Muscle of leg (tissue), 11 donors: ENCODE measurements around the gene IL22RA2. TPM values are rescaled to one million over a fixed set of nuclear protein-coding genes. Genes with fewer than 3 reads are reported as not detected.

Source experiments
- DNase-seq: peaks from one replicate; pipeline ENCODE4 v3.0.0; 2013
- H3K27ac ChIP-seq: one replicate; pipeline ENCODE4 v1.5.1; 2013; ENCODE audit warnings: mild to moderate bottlenecking, low read length, control low read depth
- H3K27me3 ChIP-seq: one replicate; pipeline ENCODE4 v1.6.1; 2013; ENCODE audit warnings: low read length; ENCODE audit not compliant: control insufficient read depth, insufficient read depth
- H3K36me3 ChIP-seq: one replicate; pipeline ENCODE4 v1.6.1; 2013; ENCODE audit warnings: low read length; ENCODE audit not compliant: control insufficient read depth, insufficient read depth
- H3K4me1 ChIP-seq: one replicate; pipeline ENCODE4 v1.6.1; 2013; ENCODE audit warnings: low read length; ENCODE audit not compliant: control insufficient read depth, insufficient read depth
- H3K4me3 ChIP-seq: one replicate; pipeline ENCODE4 v1.5.1; 2013; ENCODE audit warnings: low read length, control low read depth
- H3K9me3 ChIP-seq: replicated peaks from 2 replicates; pipeline ENCODE4 v1.6.1; 2013; ENCODE audit warnings: low read depth, low read length; ENCODE audit not compliant: control insufficient read depth
- WGBS: methylation state at CpG from one replicate; pipeline ENCODE4 v1.1.5; 2013; ENCODE audit warnings: missing lambda C conversion rate; ENCODE audit not compliant: insufficient coverage; 5-methylcytosine and 5-hydroxymethylcytosine counted together
- polyA plus RNA-seq, 8 donors: library from polyadenylated mRNA; unstranded; fragments of 120-200 nt; gene quantifications; one replicate each; pipeline versions ENCODE4 v1.2.1 to v1.2.3, GENCODE V29; 2013; ENCODE audit warnings: inconsistent platforms in 1 of 8, low replicate concordance in 1 of 8; ENCODE audit not compliant: insufficient read length in 8 of 8, insufficient read depth in 1 of 8
- total RNA-seq: library from RNA; stranded (reverse); fragments of 120-200 nt; gene quantifications from one replicate; pipeline ENCODE4 v1.2.4, GENCODE V29; 2013

IL22RA2 gene
- total and polyA plus RNA-seq, 9 donors, result 0.23 TPM; not detected in 8

DNA sequence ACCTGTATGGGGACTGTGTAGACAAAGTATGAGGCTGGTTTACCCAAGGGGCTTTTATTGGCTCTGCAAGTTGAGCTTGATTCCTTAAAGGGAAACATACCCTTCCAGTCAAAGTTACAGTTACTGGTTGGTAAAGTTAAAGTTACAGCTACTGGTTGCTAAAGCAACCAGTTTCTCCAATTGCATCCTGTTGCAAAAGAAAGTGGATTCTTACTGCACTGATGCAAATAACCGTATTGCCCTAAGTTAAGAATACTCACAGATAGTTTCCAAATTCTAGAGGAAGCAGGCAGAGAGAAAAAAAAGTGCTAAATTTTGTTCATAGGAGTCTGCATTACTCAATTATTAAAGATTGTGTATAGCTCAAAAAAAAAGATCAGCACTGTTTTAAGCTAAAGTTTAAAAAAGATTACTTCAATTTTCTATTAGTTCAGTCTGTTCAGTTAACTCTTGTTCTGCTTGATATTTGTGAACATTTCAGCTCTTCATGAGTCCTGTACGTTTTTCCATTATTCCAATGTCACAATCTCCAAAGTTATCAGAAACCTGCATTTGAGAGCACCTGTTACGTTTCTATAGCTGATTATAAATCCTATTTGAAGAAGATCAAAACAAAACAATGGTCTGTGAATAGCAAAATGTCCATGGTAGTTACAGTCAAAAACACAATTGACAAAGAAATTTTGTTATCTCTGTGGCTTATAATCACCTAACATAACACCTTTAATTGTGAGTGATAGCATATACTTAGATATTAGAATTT is 8.6 kb upstream of the IL22RA2 start:
- H3K36me3 ChIP-seq, result no peaks in the 10 kb centered on the region
- H3K27me3 ChIP-seq, result no peaks in the 10 kb centered on the region
- H3K27ac ChIP-seq, result no peak overlapping the region
- H3K4me1 ChIP-seq, result no peaks in the 10 kb centered on the region
- no peak overlapping the region for H3K4me3 ChIP-seq
- DNase-seq, result no peak
- peaks cover 49% of the 10 kb centered on the region for H3K9me3 ChIP-seq
- no CpG with 5 or more reads among the region's 3 CpGs for WGBS

GRCh38 chr6:137177611-137178010 is 4.2 kb upstream of the IL22RA2 start:
- H3K27me3 ChIP-seq, result no peaks in the 10 kb centered on the region
- H3K36me3 ChIP-seq, result no peaks in the 10 kb centered on the region
- H3K4me1 ChIP-seq, result no peaks in the 10 kb centered on the region
- peaks cover 21% of the 10 kb centered on the region for H3K9me3 ChIP-seq
- H3K27ac ChIP-seq, result no peak overlapping the region
- no peak for DNase-seq
- no peak overlapping the region for H3K4me3 ChIP-seq
- no CpG with 5 or more reads among the region's 1 CpG for WGBS

GRCh38 chr6:137176729-137177128 is 3.3 kb upstream of the IL22RA2 start:
- H3K27ac ChIP-seq, result no peak overlapping the region
- whole genome bisulfite sequencing, result 78% methylated on average over 3 of the region's 5 CpGs
- DNase-seq, result no peak
- H3K27me3 ChIP-seq, result no peaks in the 10 kb centered on the region
- H3K4me3 ChIP-seq, result no peak overlapping the region
- no peaks in the 10 kb centered on the region for H3K36me3 ChIP-seq
- peaks cover 17% of the 10 kb centered on the region for H3K9me3 ChIP-seq
- H3K4me1 ChIP-seq, result no peaks in the 10 kb centered on the region

DNA sequence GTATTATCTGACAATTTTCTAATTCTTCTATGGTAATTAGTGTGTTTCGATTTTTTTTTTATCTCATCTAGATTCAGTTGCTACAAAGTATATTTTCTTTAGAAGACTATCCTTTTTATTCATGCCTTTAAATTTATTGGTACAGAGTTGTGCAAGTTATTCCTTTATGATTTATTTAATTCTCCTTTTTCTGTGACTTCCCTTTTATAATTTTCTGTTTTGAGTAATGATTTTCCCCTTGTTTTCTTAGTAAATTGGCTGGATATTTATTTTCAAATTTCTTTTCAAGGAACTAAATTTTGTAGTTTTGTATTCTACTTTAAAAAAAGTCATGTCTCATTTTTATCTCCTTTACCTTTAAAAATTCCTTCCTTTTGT is 2.4 kb upstream of the IL22RA2 start:
- DNase-seq, result no peak
- no CpG with 5 or more reads among the region's 1 CpG for WGBS
- H3K4me1 ChIP-seq, result no peaks in the 10 kb centered on the region
- H3K4me3 ChIP-seq, result no peak overlapping the region
- H3K9me3 ChIP-seq, result peaks cover 13% of the 10 kb centered on the region
- H3K36me3 ChIP-seq, result no peaks in the 10 kb centered on the region
- H3K27me3 ChIP-seq, result no peaks in the 10 kb centered on the region
- no peak overlapping the region for H3K27ac ChIP-seq

- no peaks in the 10 kb centered on the region for H3K27me3 ChIP-seq
- H3K4me3 ChIP-seq, result no peak overlapping the region
- no peak for DNase-seq
- no peaks in the 10 kb centered on the region for H3K4me1 ChIP-seq
- 70% methylated on average over 2 of the region's 4 CpGs for WGBS
- H3K9me3 ChIP-seq, result peaks cover 8% of the 10 kb centered on the region
- H3K36me3 ChIP-seq, result no peaks in the 10 kb centered on the region
- no peak overlapping the region for H3K27ac ChIP-seq
Measured at GRCh38 chr6:137175157-137175867, 1.9 kb upstream of the IL22RA2 start.

DNA sequence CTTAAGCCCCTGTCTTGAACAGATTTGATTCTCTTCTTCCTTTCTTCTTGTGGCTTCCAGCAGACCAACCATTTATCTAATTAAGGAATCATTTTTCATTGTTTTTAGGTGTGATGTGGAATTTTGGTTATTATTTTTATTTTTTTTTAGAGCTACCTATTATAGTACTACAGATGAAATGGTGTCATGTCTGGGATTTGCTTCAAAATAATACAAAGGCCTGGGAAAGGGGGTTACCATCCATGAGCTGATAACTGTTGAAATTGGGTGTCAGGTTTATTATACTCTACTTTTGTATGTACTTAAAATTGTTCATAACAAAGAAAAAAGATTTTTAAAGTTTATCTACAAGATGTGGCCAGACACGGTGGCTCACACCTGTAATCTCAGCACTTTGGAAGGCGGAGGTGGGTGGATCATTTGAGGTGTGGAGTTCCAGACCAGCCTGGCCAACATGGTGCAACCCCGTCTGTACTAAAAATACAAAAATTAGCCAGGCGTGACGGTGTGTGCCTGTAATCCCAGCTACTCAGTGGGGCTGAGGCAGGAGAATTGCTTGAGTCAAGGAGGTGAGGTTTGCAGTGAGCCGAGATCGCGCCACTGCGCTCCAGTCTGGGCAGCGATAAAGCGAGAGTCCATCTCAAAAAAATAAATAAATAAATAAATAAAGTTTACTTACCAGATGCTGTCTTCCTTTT is 561 bp downstream of the IL22RA2 start:
- DNase-seq, result no peak
- no peak overlapping the region for H3K27ac ChIP-seq
- 93% methylated on average over 2 of the region's 11 CpGs for WGBS
- H3K9me3 ChIP-seq, result no peaks in the 10 kb centered on the region
- H3K4me3 ChIP-seq, result no peak overlapping the region
- H3K36me3 ChIP-seq, result no peaks in the 10 kb centered on the region
- no peaks in the 10 kb centered on the region for H3K4me1 ChIP-seq
- H3K27me3 ChIP-seq, result no peaks in the 10 kb centered on the region

DNA sequence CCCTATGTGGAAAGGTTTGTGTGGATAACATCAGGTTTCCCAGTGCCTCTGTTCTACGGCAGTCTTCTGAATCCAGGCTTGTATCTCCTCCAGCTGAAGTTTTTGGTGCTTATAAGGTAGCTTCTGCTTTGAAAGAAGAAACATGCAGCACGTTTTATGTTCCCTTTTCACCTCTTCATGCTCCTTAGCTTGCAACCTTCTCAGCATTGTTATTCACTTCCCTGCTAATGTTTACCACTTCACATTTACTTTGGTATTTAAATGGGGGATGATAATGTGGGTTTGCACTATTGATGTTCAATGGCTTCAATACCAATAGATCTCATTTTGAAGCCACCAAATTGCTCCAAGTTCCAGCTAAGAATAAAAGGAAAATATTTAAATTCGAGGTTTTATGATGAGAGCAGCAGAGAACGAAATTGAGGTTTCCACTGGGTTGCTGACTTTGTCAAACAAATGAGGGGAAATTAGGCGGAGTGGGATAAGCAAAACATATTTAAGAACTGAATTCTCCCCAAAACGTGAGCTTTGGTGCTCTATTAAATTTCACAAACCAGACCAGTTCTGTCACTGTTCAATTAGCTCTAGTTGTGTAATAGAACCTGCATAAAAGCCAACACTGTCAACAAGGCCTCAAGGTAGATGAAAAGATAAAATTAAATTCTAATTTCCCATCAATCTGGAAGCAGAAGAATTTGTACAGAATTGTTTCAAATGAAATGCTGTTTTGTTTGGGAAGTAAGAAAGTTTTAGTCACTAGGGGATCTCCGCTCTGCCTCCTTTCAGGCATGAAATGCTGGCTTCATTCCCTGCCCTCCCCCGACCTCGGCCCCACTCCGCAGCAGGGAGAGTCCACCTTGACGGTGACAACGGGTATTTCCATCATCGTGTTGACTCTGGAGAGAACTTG is 1.4 kb downstream of the IL22RA2 start:
- 63% methylated on average over 5 of the region's 13 CpGs for WGBS
- Histone ChIP-seq H3K9me3 (no peaks in the 10 kb centered on the region), H3K36me3 (no peaks in the 10 kb centered on the region), H3K27ac (no peak overlapping the region), H3K4me1 (no peaks in the 10 kb centered on the region), H3K4me3 (no peak overlapping the region), H3K27me3 (no peaks in the 10 kb centered on the region)
- no peak for DNase-seq

DNA sequence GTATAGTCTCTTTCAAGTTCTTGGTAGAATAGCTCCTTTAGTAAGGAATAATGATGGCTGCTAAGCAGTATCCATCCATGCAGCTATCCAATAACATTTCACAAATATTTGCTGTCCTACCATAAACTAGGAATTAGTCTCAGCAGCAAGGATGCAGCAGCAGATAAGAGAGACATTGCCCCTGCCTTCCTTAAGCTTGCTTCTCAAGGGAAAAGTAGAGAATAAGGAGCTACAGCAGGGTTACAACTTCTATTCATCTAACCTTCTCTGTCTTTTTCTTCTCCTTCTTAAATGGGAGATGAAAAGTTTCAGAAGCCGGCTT is 2.4 kb downstream of the IL22RA2 start:
- no peak for DNase-seq
- Histone ChIP-seq H3K27ac (no peak overlapping the region), H3K36me3 (no peaks in the 10 kb centered on the region), H3K9me3 (peaks cover 4% of the 10 kb centered on the region), H3K4me1 (no peaks in the 10 kb centered on the region), H3K27me3 (no peaks in the 10 kb centered on the region), H3K4me3 (no peak overlapping the region)
- WGBS, result no CpG with 5 or more reads among the region's 1 CpG

DNA sequence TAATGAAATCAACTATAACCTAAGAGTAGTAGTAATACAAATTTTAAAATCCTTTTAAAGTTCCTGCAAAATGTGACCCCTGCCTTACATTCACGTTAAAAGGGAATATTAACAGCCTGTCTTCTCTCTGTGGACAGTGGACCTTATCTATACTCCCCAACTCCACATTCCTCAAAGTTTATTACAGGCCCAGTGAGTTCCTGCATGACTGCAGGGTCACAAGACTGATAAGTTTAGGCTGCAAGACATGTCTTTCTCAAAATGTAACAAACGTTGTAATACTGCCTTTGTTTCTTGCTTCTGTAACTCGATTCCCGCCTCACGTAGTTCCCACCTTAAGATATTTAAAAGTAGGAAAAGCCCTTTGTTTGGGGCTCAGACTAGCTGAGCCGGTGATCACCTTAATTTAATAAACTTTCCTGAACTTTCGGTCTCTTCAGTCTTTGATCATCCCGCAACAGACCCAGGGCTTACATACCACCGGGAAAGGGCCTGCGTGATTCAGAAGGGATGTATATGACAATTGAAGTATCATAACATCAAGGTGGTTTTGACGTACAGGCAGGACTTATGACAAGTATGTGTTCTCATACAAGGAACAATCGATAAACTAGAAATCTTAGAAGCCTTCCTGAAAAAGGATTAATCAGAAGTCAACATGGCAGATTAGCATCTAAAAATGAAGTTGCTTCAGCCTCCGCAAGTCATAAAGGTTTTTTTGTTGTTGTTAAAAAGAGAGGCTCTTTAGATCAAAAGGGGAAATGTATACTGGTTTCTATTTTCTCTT is 3.0 kb downstream of the IL22RA2 start:
- Histone ChIP-seq H3K4me3 (no peak overlapping the region), H3K27me3 (no peaks in the 10 kb centered on the region), H3K4me1 (no peaks in the 10 kb centered on the region), H3K36me3 (no peaks in the 10 kb centered on the region), H3K9me3 (peaks cover 8% of the 10 kb centered on the region), H3K27ac (no peak overlapping the region)
- 100% methylated on average over 2 of the region's 13 CpGs for WGBS
- no peak for DNase-seq
